LNCaP clone FGC (cell line): ENCODE results near the gene ARHGEF16.

ENCODE experiments used
- DNase-seq: peaks from one replicate; pipeline ENCODE4 v3.0.0-alpha.2; 2011; ENCODE audit warnings: low read depth
- H3K4me3 ChIP-seq: 2 replicates; pipeline ENCODE4 v1.5.1; 2011; ENCODE audit warnings: mild to moderate bottlenecking, low read depth, low read length, control low read depth
- TF ChIP-seq, protein P1 (sequence below): IDR thresholded peaks from 2 replicates; pipeline ENCODE4 v1.5.1; 2012; ENCODE audit warnings: mild to moderate bottlenecking; ENCODE audit not compliant: control insufficient read depth, insufficient read depth; ENCODE audit errors: extremely low read depth

ARHGEF16 gene

GRCh38 chr1:3442331-3442730, 12.1 kb upstream of the ARHGEF16 start:
- no peak for DNase-seq
- no peak overlapping the region for H3K4me3 ChIP-seq
- TF ChIP-seq, protein P1, sequence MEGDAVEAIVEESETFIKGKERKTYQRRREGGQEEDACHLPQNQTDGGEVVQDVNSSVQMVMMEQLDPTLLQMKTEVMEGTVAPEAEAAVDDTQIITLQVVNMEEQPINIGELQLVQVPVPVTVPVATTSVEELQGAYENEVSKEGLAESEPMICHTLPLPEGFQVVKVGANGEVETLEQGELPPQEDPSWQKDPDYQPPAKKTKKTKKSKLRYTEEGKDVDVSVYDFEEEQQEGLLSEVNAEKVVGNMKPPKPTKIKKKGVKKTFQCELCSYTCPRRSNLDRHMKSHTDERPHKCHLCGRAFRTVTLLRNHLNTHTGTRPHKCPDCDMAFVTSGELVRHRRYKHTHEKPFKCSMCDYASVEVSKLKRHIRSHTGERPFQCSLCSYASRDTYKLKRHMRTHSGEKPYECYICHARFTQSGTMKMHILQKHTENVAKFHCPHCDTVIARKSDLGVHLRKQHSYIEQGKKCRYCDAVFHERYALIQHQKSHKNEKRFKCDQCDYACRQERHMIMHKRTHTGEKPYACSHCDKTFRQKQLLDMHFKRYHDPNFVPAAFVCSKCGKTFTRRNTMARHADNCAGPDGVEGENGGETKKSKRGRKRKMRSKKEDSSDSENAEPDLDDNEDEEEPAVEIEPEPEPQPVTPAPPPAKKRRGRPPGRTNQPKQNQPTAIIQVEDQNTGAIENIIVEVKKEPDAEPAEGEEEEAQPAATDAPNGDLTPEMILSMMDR = no peak

GRCh38 chr1:3442901-3443300, 11.6 kb upstream of the ARHGEF16 start:
- TF ChIP-seq, protein P1 = no peak
- no peak for DNase-seq
- H3K4me3 ChIP-seq = no peak overlapping the region

- TF ChIP-seq, protein P1 = no peak
- DNase-seq = no peak
- no peak overlapping the region for H3K4me3 ChIP-seq
Measured at GRCh38 chr1:3443807-3444206, 10.7 kb upstream of the ARHGEF16 start.

GRCh38 chr1:3444298-3444697, 10.2 kb upstream of the ARHGEF16 start:
- DNase-seq = no peak
- H3K4me3 ChIP-seq = no peak overlapping the region
- TF ChIP-seq, protein P1 = no peak

DNA sequence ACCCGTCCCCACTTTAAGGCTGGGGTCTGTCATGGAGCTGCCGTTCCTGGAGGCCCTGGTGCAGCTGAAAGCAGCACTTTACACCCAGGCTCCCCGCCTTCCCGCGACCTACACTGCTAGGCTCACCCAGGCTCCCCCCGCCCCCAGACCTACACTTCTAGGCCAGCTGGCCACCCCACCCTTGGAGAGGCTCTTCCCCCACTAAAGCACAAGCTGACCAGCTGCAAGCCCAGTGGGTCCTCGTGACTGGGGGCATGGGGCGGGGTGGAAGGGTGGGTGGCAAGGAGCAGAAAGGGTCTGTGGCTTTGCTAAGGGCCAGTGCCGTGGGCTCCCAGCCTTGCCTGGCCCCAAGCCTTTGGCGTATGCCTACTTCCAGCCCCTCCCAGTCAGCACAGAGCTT, 9.7 kb upstream of the ARHGEF16 start:
- TF ChIP-seq, protein P1 = no peak
- DNase-seq = no peak
- no peak overlapping the region for H3K4me3 ChIP-seq

DNA sequence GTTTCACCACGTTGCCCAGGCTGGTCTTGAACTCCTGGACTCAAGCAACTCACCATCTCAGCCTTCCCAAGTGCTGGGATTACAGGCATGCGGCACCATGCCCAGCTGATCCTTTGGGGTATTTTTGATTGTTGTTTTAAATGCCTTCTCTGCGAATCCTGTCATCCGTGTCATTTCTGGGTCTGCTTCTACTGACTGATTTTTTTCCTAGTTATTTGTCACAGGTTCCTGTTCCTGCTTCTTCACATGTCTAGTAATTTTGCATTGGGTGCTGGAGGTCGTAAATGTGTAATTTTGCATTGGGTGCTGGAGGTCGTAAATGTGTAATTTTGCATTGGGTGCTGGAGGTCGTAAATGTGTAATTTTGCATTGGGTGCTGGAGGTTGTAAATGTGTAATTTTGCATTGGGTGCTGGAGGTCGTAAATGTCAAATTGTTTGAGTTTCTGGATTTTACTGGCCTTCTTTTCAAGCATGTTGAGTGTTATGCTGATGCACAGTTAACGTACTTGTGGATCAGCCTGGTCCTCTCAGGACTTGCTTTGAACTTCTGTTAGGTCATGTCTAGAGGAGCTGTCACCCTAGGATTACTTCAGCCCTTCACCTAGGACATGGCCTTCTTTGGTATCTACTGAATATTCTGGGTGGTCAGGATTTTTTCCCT, 4.1 kb upstream of the ARHGEF16 start:
- no peak for DNase-seq
- H3K4me3 ChIP-seq = no peak overlapping the region
- TF ChIP-seq, protein P1 = no peak

DNA sequence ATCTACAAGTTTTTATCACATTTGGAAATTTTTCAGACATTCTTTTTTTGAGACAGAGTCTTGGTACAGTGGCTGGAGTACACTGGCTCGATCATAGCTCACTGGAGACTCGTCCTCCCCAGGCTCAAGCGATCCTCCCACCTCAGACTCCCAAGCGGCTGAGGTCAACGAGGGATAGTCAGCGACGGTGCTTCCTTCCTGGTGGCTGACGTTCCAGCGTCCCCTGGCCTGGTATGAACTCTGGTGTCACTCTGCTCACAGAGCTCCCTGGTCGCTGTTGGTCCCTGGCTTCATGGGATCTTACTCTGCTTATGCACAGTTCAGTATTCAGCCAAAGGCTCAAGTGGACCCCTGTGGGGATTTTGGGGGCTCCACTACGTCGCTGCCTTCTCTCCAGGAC, 3.5 kb upstream of the ARHGEF16 start:
- no peak overlapping the region for H3K4me3 ChIP-seq
- TF ChIP-seq, protein P1 = no peak
- no peak for DNase-seq
